Sigmoid colon (tissue), 7 donors: ENCODE results near the gene LAIR2. TPM values are rescaled to one million over a fixed set of nuclear protein-coding genes. Genes with fewer than 3 reads are reported as not detected.

Source experiments
- DNase-seq: peaks from one replicate; pipeline ENCODE4 v3.0.0-alpha.2; 2019
- H3K27ac ChIP-seq, 4 donors: fragments of 200-600 bp; sonication (generic); one replicate each; pipeline ENCODE4 v1.5.1; 2016 to 2019; ENCODE audit warnings: mild to moderate bottlenecking in 1 of 4
- H3K27me3 ChIP-seq, 3 donors: fragments of 200-600 bp; sonication (generic); one replicate each; pipeline ENCODE4 v1.5.1; 2019; ENCODE audit warnings: mild to moderate bottlenecking in 1 of 3
- H3K36me3 ChIP-seq, 4 donors: fragments of 200-600 bp; sonication (generic); one replicate each; pipeline ENCODE4 v1.5.1; 2016 to 2019
- H3K4me1 ChIP-seq, 4 donors: fragments of 200-600 bp; sonication (generic); one replicate each; pipeline ENCODE4 v1.5.1; 2017 to 2019
- H3K4me3 ChIP-seq, 4 donors: fragments of 200-600 bp; sonication (generic); one replicate each; pipeline ENCODE4 v1.5.1; 2017 to 2019; ENCODE audit warnings: mild to moderate bottlenecking in 2 of 4, moderate library complexity in 1 of 4
- H3K9me3 ChIP-seq, 4 donors: fragments of 200-600 bp in 3 of 4; sonication (generic) in 3 of 4; one replicate each; pipeline versions ENCODE4 v1.5.1 to v1.6.1; 2013 to 2019
- EP300 ChIP-seq, 4 donors: sonication (generic); formaldehyde crosslinking; IDR thresholded peaks; one replicate each; pipeline ENCODE4 v1.6.1; 2017; ENCODE audit warnings: antibody characterized with exemption in 4 of 4
- POLR2A ChIP-seq, 2 donors: fragments of 450-650 bp; IDR thresholded peaks; one replicate each; pipeline ENCODE4 v1.6.1; 2016; ENCODE audit warnings: antibody characterized with exemption in 2 of 2, mild to moderate bottlenecking in 2 of 2, moderate library complexity in 2 of 2
- POLR2AphosphoS5 ChIP-seq, 4 donors: sonication (generic); formaldehyde crosslinking; IDR thresholded peaks; one replicate each; pipeline ENCODE4 v1.6.1; 2017; ENCODE audit warnings: antibody characterized with exemption in 4 of 4
- WGBS, 2 donors: extraction: QIAGEN DNeasy Blood & Tissue Kit; methylation state at CpG; one replicate each; pipeline ENCODE4 v1.1.7; 2013; 5-methylcytosine and 5-hydroxymethylcytosine counted together
- intact Hi-C: fragments of 100-400 bp; cut with DNase I; formaldehyde crosslinking; loops from one replicate; pipeline ENCODE4 v1.15.1; 2023
- polyA plus RNA-seq, 3 donors: library from polyadenylated mRNA; stranded (reverse); fragments of 200-250 nt; gene quantifications; one replicate each; pipeline ENCODE4 v1.2.3, GENCODE V29; 2013
- total RNA-seq, 4 donors: library from RNA; depleted of rRNA; stranded (reverse); fragments of >200 nt; gene quantifications; one replicate each; pipeline ENCODE4 v1.1.0, GENCODE V29; 2016
- TF ChIP-seq, protein P1 (sequence below), 4 experiments: fragments of 450-650 bp in 3 of 4; fragments of 200-600 bp in 1 of 4; IDR thresholded peaks; one replicate each; pipeline ENCODE4 v1.5.1; 2016 to 2019; ENCODE audit warnings: antibody characterized with exemption in 4 of 4, mild to moderate bottlenecking in 3 of 4, moderate library complexity in 2 of 4
- donor health status: healthy with polysubstance abuse.
- donor health status: Bipolar disorder and iron deficiency.
- donor health status: healthy.

Gene LAIR2
- total and polyA plus RNA-seq, 7 donors: 1.9 TPM; not detected in 6

DNA sequence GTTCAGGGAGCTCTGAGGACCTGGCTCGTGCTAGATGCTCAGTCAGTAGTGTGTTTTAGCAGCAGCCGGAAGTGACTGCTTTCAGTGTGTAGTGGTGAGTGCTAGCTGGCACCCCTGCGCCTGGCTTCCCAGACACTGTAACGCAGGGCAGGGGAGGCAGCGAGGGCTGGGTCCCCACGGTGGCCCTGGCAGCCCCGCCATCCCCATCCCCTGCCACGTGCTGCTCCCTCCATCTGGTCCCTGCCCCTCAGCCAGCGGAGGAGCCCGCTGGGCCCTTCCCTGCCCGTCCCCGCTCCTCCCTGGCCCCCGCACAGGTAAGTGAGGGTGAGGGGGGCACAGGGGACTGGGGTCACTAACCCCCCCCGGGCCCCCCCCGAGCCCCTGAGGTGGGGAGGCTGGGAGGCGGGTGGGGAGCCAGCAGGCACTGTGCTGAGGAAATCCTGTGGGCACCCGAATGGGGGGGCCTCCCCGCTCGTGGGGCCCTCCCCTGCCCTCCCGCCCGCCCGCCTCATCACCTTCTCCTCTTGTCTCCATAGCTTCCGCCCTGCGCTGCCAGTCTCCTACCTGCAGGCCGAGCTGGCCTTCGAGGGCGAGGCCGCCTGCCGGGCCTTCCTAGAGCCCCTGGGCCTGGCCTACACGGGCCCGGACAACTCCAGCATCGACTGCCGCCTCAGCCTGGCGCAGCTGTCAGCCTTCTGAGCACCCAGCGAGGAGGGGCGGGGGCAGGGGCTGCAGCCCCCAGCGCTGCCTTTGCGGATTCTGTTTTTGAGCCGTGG, 42.2 kb upstream of the LAIR2 start:
- TF ChIP-seq POLR2A (IDR thresholded peaks at IDR 0.05): no peak
- H3K4me3 ChIP-seq: no peak overlapping the region
- intact Hi-C loops: loop anchor here (5.0 to 10.0 kb wide), 3 partner anchors 256 to 654 kb away; partner anchors contain the start of genes MYADM, PPP1R12C and RPS9
- H3K27me3 ChIP-seq: no peaks in the 10 kb centered on the region
- peaks cover 0 to 48% (median 40%) of the 10 kb centered on the region in 4 donors for H3K4me1 ChIP-seq
- peak overlapping the region in 2 of 4 donors; percentile 19 to 31 for H3K27ac ChIP-seq
- peaks cover 46 to 70% (median 63%) of the 10 kb centered on the region in 4 donors for H3K36me3 ChIP-seq
- H3K9me3 ChIP-seq: no peaks in the 10 kb centered on the region
- DNase-seq: no peak
- WGBS, 2 donors: 63 to 81% methylated on average over 39 of the region's 39 CpGs

DNA sequence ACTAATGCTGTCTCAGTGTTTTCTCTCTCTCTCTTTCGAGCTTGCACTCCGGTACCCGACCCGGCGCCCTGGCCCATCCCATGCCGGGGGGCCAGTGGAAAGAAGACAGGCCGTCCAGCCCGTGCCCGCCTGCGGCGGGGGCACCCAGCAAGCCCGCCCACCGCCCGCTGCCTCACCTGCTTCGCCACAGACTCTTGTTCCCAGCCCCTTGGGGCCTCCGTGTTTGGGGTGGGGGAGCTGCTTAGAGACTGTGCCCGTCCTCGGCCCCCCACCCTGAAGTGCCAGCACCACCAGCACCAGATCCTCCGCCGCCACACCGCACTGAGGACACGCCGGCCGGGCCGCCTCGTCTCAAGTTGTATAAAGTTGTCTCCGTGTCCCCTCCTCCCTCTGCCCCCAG, 41.4 kb upstream of the LAIR2 start:
- H3K27ac ChIP-seq: peak overlapping the region; percentile 89 to 94 (median 91)
- H3K4me3 ChIP-seq: no peak overlapping the region
- no peaks in the 10 kb centered on the region for H3K27me3 ChIP-seq
- no peak for DNase-seq
- H3K9me3 ChIP-seq: no peaks in the 10 kb centered on the region
- TF ChIP-seq POLR2A (IDR thresholded peaks at IDR 0.05) (no peak), POLR2AphosphoS5 (IDR thresholded peaks at IDR 0.05) (no peak), EP300 (IDR thresholded peaks at IDR 0.05) (no peak)
- TF ChIP-seq, protein P1, sequence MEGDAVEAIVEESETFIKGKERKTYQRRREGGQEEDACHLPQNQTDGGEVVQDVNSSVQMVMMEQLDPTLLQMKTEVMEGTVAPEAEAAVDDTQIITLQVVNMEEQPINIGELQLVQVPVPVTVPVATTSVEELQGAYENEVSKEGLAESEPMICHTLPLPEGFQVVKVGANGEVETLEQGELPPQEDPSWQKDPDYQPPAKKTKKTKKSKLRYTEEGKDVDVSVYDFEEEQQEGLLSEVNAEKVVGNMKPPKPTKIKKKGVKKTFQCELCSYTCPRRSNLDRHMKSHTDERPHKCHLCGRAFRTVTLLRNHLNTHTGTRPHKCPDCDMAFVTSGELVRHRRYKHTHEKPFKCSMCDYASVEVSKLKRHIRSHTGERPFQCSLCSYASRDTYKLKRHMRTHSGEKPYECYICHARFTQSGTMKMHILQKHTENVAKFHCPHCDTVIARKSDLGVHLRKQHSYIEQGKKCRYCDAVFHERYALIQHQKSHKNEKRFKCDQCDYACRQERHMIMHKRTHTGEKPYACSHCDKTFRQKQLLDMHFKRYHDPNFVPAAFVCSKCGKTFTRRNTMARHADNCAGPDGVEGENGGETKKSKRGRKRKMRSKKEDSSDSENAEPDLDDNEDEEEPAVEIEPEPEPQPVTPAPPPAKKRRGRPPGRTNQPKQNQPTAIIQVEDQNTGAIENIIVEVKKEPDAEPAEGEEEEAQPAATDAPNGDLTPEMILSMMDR (IDR thresholded peaks at IDR 0.05): no peak
- intact Hi-C loops: loop anchor here (5.0 to 10.0 kb wide), 3 partner anchors 256 to 654 kb away; partner anchors contain the start of genes MYADM, PPP1R12C and RPS9
- 53 to 77% methylated on average over 27 of the region's 27 CpGs for WGBS, 2 donors
- H3K36me3 ChIP-seq: peaks cover 39 to 62% (median 55%) of the 10 kb centered on the region in 4 donors
- peaks cover 0 to 48% (median 40%) of the 10 kb centered on the region in 4 donors for H3K4me1 ChIP-seq

DNA sequence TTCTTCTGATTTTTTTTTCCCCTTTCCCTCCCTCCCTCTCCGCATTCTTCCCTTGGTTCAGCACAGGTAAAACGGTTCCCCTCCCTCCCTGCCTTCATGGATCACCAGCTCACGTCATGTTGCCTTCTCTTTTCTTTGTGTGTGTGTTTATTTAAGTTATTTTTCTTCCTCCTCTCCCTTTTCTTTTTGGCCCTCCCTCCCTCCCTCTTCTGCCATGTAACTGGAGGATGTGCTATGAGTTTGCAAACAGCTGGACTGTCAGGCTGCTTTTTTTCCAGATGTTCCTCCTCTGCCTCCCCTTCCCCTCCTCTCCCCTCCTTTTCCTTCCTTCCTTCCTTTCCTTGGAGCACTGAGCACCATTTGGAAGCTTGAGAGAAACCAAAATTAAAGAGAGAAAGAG, 41.0 kb upstream of the LAIR2 start:
- peaks cover 0 to 48% (median 40%) of the 10 kb centered on the region in 4 donors for H3K4me1 ChIP-seq
- peak overlapping the region; percentile 89 to 94 (median 91) for H3K27ac ChIP-seq
- intact Hi-C loops: loop anchor here (1.0 to 10.0 kb wide), 4 partner anchors 10 to 653 kb away; partner anchors contain the start of genes MYADM, PPP1R12C and RPS9
- no peak for TF ChIP-seq POLR2A (IDR thresholded peaks at IDR 0.05)
- TF ChIP-seq, protein P1 (IDR thresholded peaks at IDR 0.05): no peak
- TF ChIP-seq POLR2AphosphoS5 (IDR thresholded peaks at IDR 0.05): no peak
- no peak for TF ChIP-seq EP300 (IDR thresholded peaks at IDR 0.05)
- no peaks in the 10 kb centered on the region for H3K27me3 ChIP-seq
- H3K9me3 ChIP-seq: no peaks in the 10 kb centered on the region
- WGBS, 2 donors: 29 to 47% methylated on average over 3 of the region's 3 CpGs
- peaks cover 35 to 58% (median 51%) of the 10 kb centered on the region in 4 donors for H3K36me3 ChIP-seq
- no peak for DNase-seq
- H3K4me3 ChIP-seq: peak overlapping the region in 1 of 4 donors; percentile 59

DNA sequence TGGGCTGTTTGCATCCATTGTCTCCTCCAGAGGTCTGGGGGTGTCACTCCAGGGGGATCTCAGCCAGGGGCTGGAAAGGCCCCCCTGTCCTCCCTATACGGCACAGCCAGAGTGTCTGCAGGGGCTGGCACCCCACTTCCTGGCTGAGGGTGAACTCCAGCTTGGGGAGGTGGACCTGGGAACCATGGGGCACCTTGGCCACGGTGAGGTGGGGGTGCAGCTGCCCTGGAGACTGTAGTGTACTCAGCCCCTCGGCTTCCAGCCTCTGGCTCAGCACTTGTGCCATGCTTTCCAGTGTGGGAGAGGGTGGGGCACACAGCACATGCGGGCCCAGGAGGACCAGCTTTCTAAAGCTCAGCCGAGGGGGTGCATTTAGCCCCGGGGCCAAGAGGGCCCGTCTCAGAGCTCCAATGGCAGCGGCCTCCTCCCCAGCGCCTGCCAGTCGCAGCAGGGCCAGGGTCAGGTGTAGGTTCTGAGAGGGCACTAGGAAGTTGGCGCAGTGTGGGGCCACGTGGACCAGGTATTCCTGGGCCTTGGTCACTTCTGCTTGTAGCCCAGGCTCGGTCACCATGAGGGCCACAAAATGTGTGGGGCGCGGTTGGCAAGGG, 40.5 kb upstream of the LAIR2 start:
- peaks cover 0 to 48% (median 40%) of the 10 kb centered on the region in 4 donors for H3K4me1 ChIP-seq
- TF ChIP-seq, protein P1 (IDR thresholded peaks at IDR 0.05): no peak
- TF ChIP-seq POLR2AphosphoS5 (IDR thresholded peaks at IDR 0.05) (no peak), EP300 (IDR thresholded peaks at IDR 0.05) (no peak), POLR2A (IDR thresholded peaks at IDR 0.05) (no peak)
- 14 to 63% methylated on average over 15 of the region's 15 CpGs for whole genome bisulfite sequencing, 2 donors
- peak overlapping the region; percentile 42 to 63 (median 60) for H3K4me3 ChIP-seq
- H3K27ac ChIP-seq: peak overlapping the region; percentile 89 to 94 (median 91)
- intact Hi-C loops: loop anchor here (1.0 to 10.0 kb wide), 4 partner anchors 11 to 653 kb away; partner anchors contain the start of genes MYADM, PPP1R12C and RPS9
- peaks cover 29 to 53% (median 45%) of the 10 kb centered on the region in 4 donors for H3K36me3 ChIP-seq
- peak; percentile 71 for DNase-seq
- H3K9me3 ChIP-seq: no peaks in the 10 kb centered on the region
- H3K27me3 ChIP-seq: no peaks in the 10 kb centered on the region
